ENCODE measurements around the gene KCNQ5. TPM values are rescaled to one million over a fixed set of nuclear protein-coding genes. Genes with fewer than 3 reads are reported as not detected.

KCNQ5 gene
- total and polyA plus RNA-seq, 5 experiments from 2014 or later, result 2.3 to 10.7 (median 4.8) TPM

GRCh38 chr6:73032586-73032985 is 410.7 kb downstream of the KCNQ5 start:
- ATAC-seq (no peak), DNase-seq (no peak)
- POLR2A ChIA-PET, result no interaction called here
- peaks cover 0 to 15% (median 1%) of the 10 kb centered on the region in 9 donors for H3K9me3 Mint-ChIP-seq
- peaks cover 0 to 10% (median 2%) of the 10 kb centered on the region in 4 donors for H3K4me1 Mint-ChIP-seq
- H3K4me3 Mint-ChIP-seq, result no peak overlapping the region
- peaks cover 4 to 22% (median 13%) of the 10 kb centered on the region in 3 donors for H3K36me3 Mint-ChIP-seq
- H3K27me3 Mint-ChIP-seq, result no peaks in the 10 kb centered on the region
- H3K27ac Mint-ChIP-seq, result no peak overlapping the region

- no peaks in the 10 kb centered on the region for H3K27me3 Mint-ChIP-seq
- peaks cover 20 to 48% (median 22%) of the 10 kb centered on the region in 3 donors for H3K36me3 Mint-ChIP-seq
- DNase-seq, result no peak
- no peak overlapping the region for H3K4me3 Mint-ChIP-seq
- no peak for ATAC-seq
- POLR2A ChIA-PET, result no interaction called here
- H3K4me1 Mint-ChIP-seq, result no peaks in the 10 kb centered on the region
- H3K27ac Mint-ChIP-seq, result no peak overlapping the region
- H3K9me3 Mint-ChIP-seq, result peaks cover 5 to 40% (median 13%) of the 10 kb centered on the region in 9 donors
Observed at GRCh38 chr6:73036689-73037088, 414.8 kb downstream of the KCNQ5 start.

- POLR2A ChIA-PET, result no interaction called here
- Mint-ChIP-seq H3K36me3 (peaks cover 32 to 62% (median 42%) of the 10 kb centered on the region in 3 donors), H3K4me1 (no peaks in the 10 kb centered on the region), H3K27ac (no peak overlapping the region), H3K9me3 (peaks cover 5 to 36% (median 13%) of the 10 kb centered on the region in 9 donors), H3K4me3 (no peak overlapping the region), H3K27me3 (no peaks in the 10 kb centered on the region)
- no peak for DNase-seq
- no peak for ATAC-seq
Observed at GRCh38 chr6:73041051-73041450, 419.2 kb downstream of the KCNQ5 start.

GRCh38 chr6:73042892-73043291 is 421.0 kb downstream of the KCNQ5 start:
- H3K9me3 Mint-ChIP-seq, result peaks cover 5 to 22% (median 13%) of the 10 kb centered on the region in 9 donors
- no peaks in the 10 kb centered on the region for H3K27me3 Mint-ChIP-seq
- no peak overlapping the region for H3K4me3 Mint-ChIP-seq
- peaks cover 0 to under 1% (median 0%) of the 10 kb centered on the region in 4 donors for H3K4me1 Mint-ChIP-seq
- ATAC-seq (no peak), DNase-seq (no peak)
- H3K27ac Mint-ChIP-seq, result no peak overlapping the region
- POLR2A ChIA-PET, result no interaction called here
- peaks cover 28 to 62% (median 42%) of the 10 kb centered on the region in 3 donors for H3K36me3 Mint-ChIP-seq

GRCh38 chr6:73043446-73043845 is 421.6 kb downstream of the KCNQ5 start:
- Mint-ChIP-seq H3K9me3 (peaks cover 5 to 16% (median 12%) of the 10 kb centered on the region in 9 donors), H3K27me3 (no peaks in the 10 kb centered on the region), H3K36me3 (peaks cover 28 to 60% (median 45%) of the 10 kb centered on the region in 3 donors), H3K27ac (no peak overlapping the region), H3K4me1 (peaks cover 0 to 4% (median 0%) of the 10 kb centered on the region in 4 donors), H3K4me3 (no peak overlapping the region)
- POLR2A ChIA-PET, result no interaction called here
- ATAC-seq (no peak), DNase-seq (no peak)

GRCh38 chr6:73045609-73046008 is 423.7 kb downstream of the KCNQ5 start:
- no peaks in the 10 kb centered on the region for H3K27me3 Mint-ChIP-seq
- H3K36me3 Mint-ChIP-seq, result peaks cover 16 to 43% (median 42%) of the 10 kb centered on the region in 3 donors
- no peaks in the 10 kb centered on the region for H3K9me3 Mint-ChIP-seq
- DNase-seq (no peak), ATAC-seq (no peak)
- POLR2A ChIA-PET, result no interaction called here
- H3K4me1 Mint-ChIP-seq, result peaks cover 0 to 4% (median 2%) of the 10 kb centered on the region in 4 donors
- no peak overlapping the region for H3K27ac Mint-ChIP-seq
- H3K4me3 Mint-ChIP-seq, result no peak overlapping the region

GRCh38 chr6:73047801-73048200 is 425.9 kb downstream of the KCNQ5 start:
- no peaks in the 10 kb centered on the region for H3K27me3 Mint-ChIP-seq
- H3K9me3 Mint-ChIP-seq, result no peaks in the 10 kb centered on the region
- no peak overlapping the region for H3K27ac Mint-ChIP-seq
- DNase-seq (no peak), ATAC-seq (no peak)
- H3K4me1 Mint-ChIP-seq, result peaks cover 0 to 7% (median 2%) of the 10 kb centered on the region in 4 donors
- H3K4me3 Mint-ChIP-seq, result no peak overlapping the region
- POLR2A ChIA-PET, result no interaction called here
- peaks cover 6 to 28% (median 28%) of the 10 kb centered on the region in 3 donors for H3K36me3 Mint-ChIP-seq

GRCh38 chr6:73049971-73050594 is 428.2 kb downstream of the KCNQ5 start:
- DNase-seq (no peak), ATAC-seq (no peak)
- Mint-ChIP-seq H3K27me3 (no peaks in the 10 kb centered on the region), H3K36me3 (peaks cover 0 to 9% (median 7%) of the 10 kb centered on the region in 3 donors), H3K9me3 (peaks cover 0 to 3% (median 0%) of the 10 kb centered on the region in 9 donors), H3K4me3 (no peak overlapping the region), H3K27ac (peak overlapping the region in 1 of 10 donors; percentile 52), H3K4me1 (peaks cover 0 to 7% (median 2%) of the 10 kb centered on the region in 4 donors)
- POLR2A ChIA-PET, result no interaction called here

GRCh38 chr6:73050706-73051105 is 428.8 kb downstream of the KCNQ5 start:
- Mint-ChIP-seq H3K27me3 (no peaks in the 10 kb centered on the region), H3K4me3 (no peak overlapping the region), H3K36me3 (peaks cover 0 to 9% (median 3%) of the 10 kb centered on the region in 3 donors), H3K27ac (no peak overlapping the region), H3K9me3 (peaks cover 0 to 9% (median 0%) of the 10 kb centered on the region in 9 donors), H3K4me1 (peaks cover 0 to 7% (median 2%) of the 10 kb centered on the region in 4 donors)
- no peak for ATAC-seq
- no peak for DNase-seq
- POLR2A ChIA-PET, result no interaction called here

- DNase-seq (no peak), ATAC-seq (no peak)
Observed at GRCh38 chr6:73051147-73051546, 429.3 kb downstream of the KCNQ5 start.

GRCh38 chr6:73054958-73055357 is 433.1 kb downstream of the KCNQ5 start:
- Mint-ChIP-seq H3K9me3 (peaks cover 0 to 12% (median 3%) of the 10 kb centered on the region in 9 donors), H3K27ac (no peak overlapping the region), H3K4me1 (peaks cover 0 to 4% (median 0%) of the 10 kb centered on the region in 4 donors), H3K4me3 (peak overlapping the region in 1 of 10 donors; percentile 14), H3K27me3 (no peaks in the 10 kb centered on the region), H3K36me3 (peaks cover 0 to 7% (median 0%) of the 10 kb centered on the region in 3 donors)
- POLR2A ChIA-PET, result no interaction called here
- no peak for ATAC-seq
- no peak for DNase-seq

More at GRCh38 chr6:73051147-73051546, 429.3 kb downstream of the KCNQ5 start:
- H3K27ac Mint-ChIP-seq, result no peak overlapping the region
- H3K4me3 Mint-ChIP-seq, result peak overlapping the region in 1 of 10 donors; percentile 30
- H3K27me3 Mint-ChIP-seq, result no peaks in the 10 kb centered on the region
- POLR2A ChIA-PET, result no interaction called here
- H3K9me3 Mint-ChIP-seq, result peaks cover 0 to 12% (median 0%) of the 10 kb centered on the region in 9 donors
- peaks cover 0 to 11% (median 3%) of the 10 kb centered on the region in 3 donors for H3K36me3 Mint-ChIP-seq
- H3K4me1 Mint-ChIP-seq, result peaks cover 0 to 7% (median 2%) of the 10 kb centered on the region in 4 donors

- Mint-ChIP-seq H3K27ac (no peak overlapping the region), H3K27me3 (no peaks in the 10 kb centered on the region), H3K4me3 (no peak overlapping the region), H3K36me3 (peaks cover 0 to 11% (median 0%) of the 10 kb centered on the region in 3 donors), H3K4me1 (peaks cover 0 to 4% (median 0%) of the 10 kb centered on the region in 4 donors), H3K9me3 (peaks cover 0 to 12% (median 3%) of the 10 kb centered on the region in 9 donors)
- ATAC-seq (no peak), DNase-seq (no peak)
- POLR2A ChIA-PET, result no interaction called here
Observed at GRCh38 chr6:73058736-73059135, 436.9 kb downstream of the KCNQ5 start.

- H3K27ac Mint-ChIP-seq, result no peak overlapping the region
- H3K9me3 Mint-ChIP-seq, result no peaks in the 10 kb centered on the region
- ATAC-seq (no peak), DNase-seq (no peak)
- H3K27me3 Mint-ChIP-seq, result no peaks in the 10 kb centered on the region
- H3K36me3 Mint-ChIP-seq, result peaks cover 3 to 17% (median 6%) of the 10 kb centered on the region in 3 donors
- H3K4me3 Mint-ChIP-seq, result no peak overlapping the region
- POLR2A ChIA-PET, result no interaction called here
- H3K4me1 Mint-ChIP-seq, result peaks cover 0 to 9% (median 3%) of the 10 kb centered on the region in 4 donors
Observed at GRCh38 chr6:73062130-73062529, 440.3 kb downstream of the KCNQ5 start.
